RWPE1 (cell line): Measurements from ENCODE around the gene SNAP47.

ENCODE experiments used
- CTCF ChIA-PET: fragments of 350-600 bp; sonication (Branson Sonifier 250); formaldehyde crosslinking; extraction: SDS; loops from one replicate; lab custom pipeline; 2021; lab: Yijun Ruan, JAX
- POLR2A ChIA-PET: fragments of 400-600 bp; formaldehyde crosslinking; extraction: SDS; loops from one replicate; lab custom pipeline; 2020; ENCODE audit warnings: antibody characterized with exemption; ENCODE audit not compliant: low non-redundant PET; lab: Yijun Ruan, JAX
- DNase-seq: peaks from one replicate; pipeline ENCODE4 v3.0.0; 2012; ENCODE audit warnings: low spot score
- H3K27ac ChIP-seq: fragments of 450-650 bp; 2 replicates; pipeline ENCODE4 v1.5.1; 2017
- CTCF ChIP-seq: fragments of 450-650 bp; conservative IDR thresholded peaks from 2 replicates; pipeline ENCODE4 v1.5.1; 2017; ENCODE audit warnings: low read depth, mild to moderate bottlenecking

Gene SNAP47

GRCh38 chr1:227712648-227713047 is 22.6 kb upstream of the SNAP47 start:
- CTCF ChIA-PET: no interaction called here
- POLR2A ChIA-PET: no interaction called here
- no peak for TF ChIP-seq CTCF
- H3K27ac ChIP-seq: no peak overlapping the region
- DNase-seq: no peak

- no peak for TF ChIP-seq CTCF
- ChIA-PET POLR2A (no interaction called here), CTCF (no interaction called here)
- DNase-seq: no peak
- H3K27ac ChIP-seq: no peak overlapping the region
Observed at GRCh38 chr1:227718932-227719331, 16.3 kb upstream of the SNAP47 start.

DNA sequence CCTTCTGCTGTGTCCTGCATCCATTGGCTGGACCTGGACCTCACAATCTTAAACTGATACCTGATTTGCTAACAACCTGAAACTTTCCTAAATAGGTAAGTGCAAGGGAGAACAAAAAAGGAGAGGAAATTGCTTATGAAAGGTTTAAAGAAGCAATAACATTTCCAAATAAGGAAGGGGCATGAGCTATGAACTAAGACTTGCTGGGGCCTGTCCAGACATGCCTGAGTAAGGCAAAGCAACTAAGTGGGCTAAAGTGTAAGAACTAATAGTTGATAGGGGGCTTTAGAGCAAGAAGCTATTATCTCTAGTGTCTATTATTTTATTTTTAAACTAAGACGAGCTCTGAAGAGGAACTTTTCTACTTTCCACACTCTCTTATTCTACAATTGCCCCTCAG is 11.8 kb upstream of the SNAP47 start:
- CTCF ChIA-PET: no interaction called here
- TF ChIP-seq CTCF: no peak
- no peak overlapping the region for H3K27ac ChIP-seq
- DNase-seq: no peak
- POLR2A ChIA-PET: no interaction called here

DNA sequence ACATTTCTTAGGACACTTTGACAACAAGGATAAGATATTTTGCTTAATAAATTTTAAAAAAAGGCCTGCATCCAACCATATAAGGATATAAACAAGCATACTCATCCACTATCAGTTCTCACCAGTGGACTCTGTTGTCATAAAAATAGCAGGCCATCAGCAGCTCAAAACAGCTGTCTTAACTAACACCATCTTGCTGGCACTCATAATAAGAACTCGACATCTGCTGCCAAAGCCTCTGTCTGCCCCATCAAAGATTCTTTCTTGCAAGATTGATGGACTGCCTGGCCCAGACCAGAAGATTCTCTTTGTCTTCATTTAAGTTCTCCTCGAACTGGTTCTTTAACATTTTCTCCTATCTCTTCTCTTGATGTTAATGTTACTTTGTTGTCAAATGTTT is 10.2 kb upstream of the SNAP47 start:
- no peak for TF ChIP-seq CTCF
- DNase-seq: no peak
- CTCF ChIA-PET: no interaction called here
- POLR2A ChIA-PET: interaction anchor here (0.7 kb wide), 1 partner anchor 10 kb away, joined by 3 read pairs; no protein-coding TSS in a partner anchor
- no peak overlapping the region for H3K27ac ChIP-seq

- CTCF ChIA-PET: no interaction called here
- no peak overlapping the region for H3K27ac ChIP-seq
- no peak for DNase-seq
- POLR2A ChIA-PET: no interaction called here
- TF ChIP-seq CTCF: no peak
Observed at GRCh38 chr1:227726318-227726717, 8.9 kb upstream of the SNAP47 start.

- peak overlapping the region; percentile 82 for H3K27ac ChIP-seq
- no peak for DNase-seq
- POLR2A ChIA-PET: no interaction called here
- CTCF ChIA-PET: no interaction called here
- TF ChIP-seq CTCF: no peak
Observed at GRCh38 chr1:227726924-227727599, 8.2 kb upstream of the SNAP47 start.
